Kidney capillary endothelial cell (primary cell): ENCODE data around the gene LIF.
"Not testable (repeated sequence)": the region's sequence is repeated elsewhere in the genome, so short reads cannot be mapped to it uniquely, and the experiment has no call there.

Source experiments
- DNase-seq: peaks from one replicate; pipeline ENCODE4 v3.0.0-alpha.2; 2018; ENCODE audit warnings: low spot score

Gene LIF

DNA sequence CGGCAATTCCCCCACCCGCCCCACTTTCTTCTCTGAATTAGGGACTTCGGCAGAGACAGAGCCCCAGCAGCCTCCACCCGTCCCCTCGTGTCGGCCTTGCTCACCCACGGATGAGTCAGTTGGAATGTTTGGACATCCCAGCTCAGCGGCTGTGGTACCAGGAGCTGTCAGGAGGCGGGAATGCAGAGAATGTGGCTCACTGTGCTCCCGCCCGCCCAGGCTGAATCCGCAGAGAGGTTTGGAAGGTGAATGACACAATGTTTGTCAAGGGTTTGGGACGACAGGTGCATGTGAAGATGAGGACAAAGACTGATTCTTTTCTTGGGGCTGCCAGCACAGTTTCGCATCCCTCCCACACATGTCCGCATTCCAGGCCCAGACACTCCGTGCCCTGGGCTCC, 39.6 kb downstream of the LIF start:
- DNase-seq: peak; percentile 77

DNA sequence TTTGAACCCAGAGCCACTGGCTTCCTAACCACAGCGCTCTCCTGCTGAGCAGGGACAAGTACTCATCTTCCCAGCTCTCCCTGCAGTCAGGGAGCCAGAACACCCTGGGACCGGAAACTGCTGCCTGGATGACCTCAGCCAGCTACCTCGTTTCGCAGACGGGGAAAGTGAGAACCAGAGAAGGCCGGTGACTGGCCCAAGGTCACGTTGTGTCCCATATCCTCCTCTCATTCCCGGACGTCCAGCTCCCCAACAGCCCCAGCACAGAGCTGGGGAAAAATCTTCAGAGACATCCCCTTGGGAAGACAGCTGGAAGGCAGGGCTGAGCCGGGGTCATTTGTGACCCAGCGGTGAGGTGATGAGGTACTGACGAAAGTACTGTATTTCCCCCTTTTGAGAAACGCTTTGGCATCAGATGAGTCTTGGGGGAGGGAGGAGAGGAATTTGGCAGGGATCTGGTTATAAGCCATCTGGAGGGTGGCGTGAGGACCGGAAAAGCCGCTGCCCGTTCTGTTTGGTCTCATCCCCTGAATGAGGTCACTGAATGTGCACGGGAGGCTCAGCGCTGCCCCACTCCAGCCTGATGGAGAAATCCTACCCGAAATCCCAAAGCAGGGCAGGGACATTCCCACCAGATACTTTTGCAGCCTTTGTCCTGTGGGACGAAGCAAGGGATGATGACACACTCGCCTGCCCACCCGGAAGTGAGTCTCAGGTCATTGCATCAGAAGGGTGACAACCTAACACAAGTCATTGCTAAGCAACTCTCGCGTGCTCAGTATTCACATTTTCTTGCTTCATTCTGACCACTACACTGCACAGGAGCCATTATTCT, 41.1 kb downstream of the LIF start:
- peak; percentile 43 for DNase-seq

DNA sequence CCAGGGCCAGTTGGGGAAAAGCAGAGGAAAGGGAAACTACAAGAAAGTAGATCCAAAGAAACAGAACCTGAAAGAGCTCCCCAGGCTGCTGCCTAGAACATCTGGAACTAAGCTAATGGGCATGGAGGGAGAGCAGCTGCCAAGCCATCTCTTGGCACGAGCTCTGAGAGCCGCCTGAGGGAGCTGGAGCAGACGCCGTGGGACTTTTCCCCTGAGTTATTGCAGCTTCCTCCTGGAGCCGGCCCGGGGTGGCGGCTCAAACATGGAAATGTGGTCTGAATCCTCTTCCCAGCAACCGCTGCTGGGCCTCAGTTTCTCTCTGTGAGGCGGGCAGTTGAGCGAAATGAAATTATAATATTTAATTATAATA, 41.8 kb downstream of the LIF start:
- DNase-seq: no peak

- no peak for DNase-seq
Observed at GRCh38 chr22:30204015-30204741, 42.4 kb downstream of the LIF start.

GRCh38 chr22:30202531-30203006, 44.0 kb downstream of the LIF start:
- no peak for DNase-seq

DNA sequence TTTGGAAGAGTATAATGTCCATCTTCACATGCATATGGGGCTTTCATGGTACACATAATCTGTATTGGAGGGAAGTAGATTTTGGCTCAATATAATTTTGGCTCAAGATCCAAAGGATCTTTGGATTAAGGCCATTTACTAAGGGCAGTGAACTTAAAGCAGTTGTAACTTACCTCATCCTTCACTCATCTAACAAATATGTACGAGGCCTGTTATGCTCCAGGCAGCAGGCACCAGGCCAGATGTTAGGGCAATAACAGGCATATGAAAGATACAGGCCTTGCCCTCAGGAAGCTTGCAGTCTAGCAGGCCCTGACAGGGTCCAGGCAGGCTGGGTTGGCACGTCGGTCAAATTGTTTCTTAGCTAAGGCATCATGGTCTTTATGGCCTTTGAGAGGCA, 44.6 kb downstream of the LIF start:
- no peak for DNase-seq

DNA sequence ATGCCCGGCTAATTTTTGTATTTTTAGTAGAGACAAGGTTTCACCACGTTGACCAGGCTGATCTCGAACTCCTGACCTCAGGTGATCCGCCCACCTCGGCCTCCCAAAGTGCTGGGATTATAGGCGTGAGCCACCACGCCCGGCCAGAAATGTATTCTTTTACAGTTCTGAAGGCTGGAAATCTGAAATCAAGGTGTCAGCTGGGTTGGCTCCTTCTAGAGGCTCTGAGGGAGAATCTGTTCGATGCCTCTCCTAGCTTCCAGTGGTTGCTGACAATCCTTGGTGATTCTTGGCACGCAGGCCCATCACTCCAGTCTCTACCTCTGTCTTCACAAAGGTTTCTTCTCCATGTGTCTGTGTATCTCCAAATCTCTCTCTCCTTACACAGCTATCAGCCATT, 45.7 kb downstream of the LIF start:
- not testable (repeated sequence) for DNase-seq

DNA sequence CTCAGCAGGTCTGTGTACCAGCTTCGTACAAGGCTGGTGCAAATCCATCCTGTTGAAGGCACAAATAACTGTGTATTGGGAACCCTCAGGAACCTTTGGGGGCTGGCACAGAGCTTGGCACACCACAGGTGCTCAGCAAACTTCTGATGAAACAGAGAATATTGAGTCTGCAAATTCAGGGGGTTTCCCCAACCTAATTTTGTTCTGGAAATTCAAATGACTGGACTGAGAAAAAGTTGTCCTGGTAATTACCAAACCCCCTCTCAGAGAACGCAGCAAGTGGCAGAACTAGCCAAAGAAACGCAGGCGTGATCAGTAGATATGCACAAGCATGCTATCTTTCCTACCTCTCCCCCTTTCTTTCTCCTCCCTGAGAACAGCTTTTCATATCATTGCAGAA, 47.6 kb downstream of the LIF start:
- no peak for DNase-seq

DNA sequence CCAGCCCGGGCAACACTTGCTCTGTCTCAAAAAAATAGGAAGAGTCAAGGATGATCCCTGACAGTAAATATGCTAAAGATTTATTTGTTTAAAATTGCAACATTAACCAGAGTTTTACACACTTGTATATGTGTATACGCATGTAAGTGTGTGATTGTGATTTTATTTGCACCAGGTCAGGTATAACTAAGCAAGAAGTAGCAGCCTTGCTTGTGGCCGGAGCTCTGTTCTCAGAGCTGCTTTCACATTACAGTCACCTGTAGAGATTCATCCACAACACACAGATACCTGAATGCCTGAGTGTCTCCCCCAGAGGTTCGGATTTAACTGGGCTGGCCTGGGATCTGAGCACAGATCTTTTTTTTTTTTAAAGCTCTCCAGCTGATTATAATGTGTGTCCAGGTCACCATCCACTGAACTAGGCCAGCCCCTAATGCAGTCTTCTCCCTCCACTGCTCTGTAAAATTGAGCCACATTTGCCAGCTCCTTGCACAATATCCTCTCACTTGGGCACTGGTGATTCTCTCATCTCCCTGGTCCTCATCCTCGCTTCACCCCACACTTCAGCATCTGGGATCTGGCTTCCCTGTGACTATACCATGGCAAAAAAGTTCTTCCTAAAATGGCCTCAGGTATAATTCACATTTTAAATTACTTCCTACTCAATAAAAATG, 48.3 kb downstream of the LIF start:
- DNase-seq: no peak

DNA sequence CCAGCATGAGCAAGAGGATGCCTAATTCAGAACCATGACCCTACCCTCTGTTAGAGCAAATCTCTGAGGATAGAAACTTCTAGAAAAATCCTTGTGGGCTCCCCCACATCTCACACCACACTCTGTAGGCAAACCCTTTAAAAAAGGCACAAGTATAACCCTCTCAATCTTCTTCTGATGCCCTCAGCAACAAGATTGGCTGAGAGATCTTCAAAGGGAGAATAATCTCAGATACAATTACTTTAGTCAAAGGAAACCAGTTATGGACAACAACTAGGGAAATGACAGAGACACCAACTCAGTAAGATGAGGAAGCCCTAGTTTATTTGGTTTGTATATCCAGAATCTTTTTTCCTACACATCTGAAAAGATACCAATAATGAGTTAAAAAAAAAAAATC, 49.2 kb downstream of the LIF start:
- no peak for DNase-seq

DNA sequence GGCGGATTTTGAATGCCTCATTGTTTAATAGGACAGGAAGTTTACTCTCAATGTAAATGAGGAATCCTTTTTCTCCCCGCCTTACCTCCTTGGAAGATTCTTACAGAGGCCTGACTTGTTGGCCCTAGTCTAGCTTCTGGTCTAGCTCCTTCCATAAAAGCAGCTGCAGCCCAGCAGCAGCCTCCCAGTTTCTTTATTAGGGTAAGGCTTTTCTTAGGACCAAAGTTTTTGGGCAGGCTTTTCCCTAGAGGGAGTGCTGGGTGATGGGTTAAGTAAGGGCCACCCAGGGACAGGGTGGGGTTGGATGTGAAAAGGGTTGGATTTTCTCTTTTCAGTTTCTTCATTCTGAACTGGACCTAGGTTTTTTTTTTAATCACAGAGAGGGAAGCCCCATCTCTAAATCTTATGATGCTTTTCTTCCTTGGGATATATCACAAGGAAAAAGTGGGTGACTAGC, 49.7 kb downstream of the LIF start:
- no peak for DNase-seq

GRCh38 chr22:30196141-30196879, 50.2 kb downstream of the LIF start:
- DNase-seq: peak; percentile 97

DNA sequence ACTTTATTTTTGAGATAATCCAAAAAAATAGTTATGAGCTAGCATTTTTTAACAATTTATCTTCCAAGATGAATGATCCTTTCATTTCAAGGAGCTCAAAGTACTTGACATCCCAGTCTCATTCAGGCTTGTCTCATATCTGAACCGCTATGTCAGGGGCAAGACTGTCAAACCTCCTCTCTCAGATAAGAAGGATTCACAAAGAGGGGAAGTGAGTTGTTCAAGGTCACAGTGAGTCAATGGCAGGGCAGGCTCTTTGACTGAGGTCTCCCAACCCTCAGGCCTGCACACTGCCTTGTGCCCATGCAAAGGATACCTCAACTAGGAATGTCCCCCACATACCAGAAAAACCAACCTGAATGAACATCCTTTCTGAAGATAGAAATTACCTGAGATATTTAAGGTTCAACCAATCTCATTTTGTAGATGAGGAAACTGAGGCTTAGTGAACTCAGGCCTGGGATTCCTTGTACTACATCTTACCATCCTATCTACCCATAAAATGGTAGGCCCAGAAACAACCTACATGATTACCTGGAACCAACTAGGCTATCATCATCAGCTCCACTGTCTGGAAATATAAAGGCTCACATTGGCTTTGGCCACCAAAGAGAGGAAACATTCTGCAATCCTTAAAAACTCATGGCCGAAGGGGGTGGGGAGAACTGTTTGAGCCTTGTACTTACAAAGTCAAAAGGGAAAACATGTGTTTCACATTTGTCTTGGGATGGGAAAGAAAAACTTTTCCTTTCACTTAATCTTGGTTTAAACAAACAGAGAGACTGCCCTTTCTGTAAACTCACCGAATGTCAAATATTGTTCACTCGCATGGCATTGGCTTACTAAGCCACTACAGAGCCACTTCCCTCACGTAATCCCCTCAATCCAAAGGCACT, 51.1 kb downstream of the LIF start:
- peak; percentile 73 for DNase-seq

GRCh38 chr22:30193031-30193775, 53.4 kb downstream of the LIF start:
- DNase-seq: no peak

DNA sequence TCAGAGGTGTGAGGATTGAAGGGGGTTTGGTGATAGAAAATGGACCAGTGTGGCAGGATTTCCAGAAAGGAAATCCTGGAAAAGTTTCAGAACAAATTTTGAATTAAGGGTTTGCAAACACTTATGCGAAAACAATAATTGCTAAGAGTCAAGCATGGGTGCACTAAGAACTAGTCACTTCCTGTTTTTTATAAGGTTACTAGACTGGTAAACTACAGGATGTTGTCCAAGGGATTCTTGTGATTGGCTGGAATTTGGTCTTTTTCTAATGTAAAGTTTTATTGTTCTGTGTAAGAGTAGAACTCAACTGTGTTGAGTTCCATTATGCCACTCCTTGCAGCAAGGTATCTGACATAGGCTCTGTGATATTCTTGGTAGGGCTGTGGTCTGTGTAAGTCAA, 54.1 kb downstream of the LIF start:
- DNase-seq: peak; percentile 58

- DNase-seq: no peak
Observed at GRCh38 chr22:30191040-30191701, 55.4 kb downstream of the LIF start.

- DNase-seq: no peak
Observed at GRCh38 chr22:30190574-30190973, 56.0 kb downstream of the LIF start.
